GM19099 (cell line): ENCODE measurements around the gene TNRC6A.

Source experiments
- POLR2A ChIP-seq: IDR thresholded peaks from 3 replicates; pipeline ENCODE4 v1.6.1; 2011; ENCODE audit warnings: low read depth; ENCODE audit not compliant: insufficient read length; ENCODE audit errors: extremely low read depth

Gene TNRC6A

DNA sequence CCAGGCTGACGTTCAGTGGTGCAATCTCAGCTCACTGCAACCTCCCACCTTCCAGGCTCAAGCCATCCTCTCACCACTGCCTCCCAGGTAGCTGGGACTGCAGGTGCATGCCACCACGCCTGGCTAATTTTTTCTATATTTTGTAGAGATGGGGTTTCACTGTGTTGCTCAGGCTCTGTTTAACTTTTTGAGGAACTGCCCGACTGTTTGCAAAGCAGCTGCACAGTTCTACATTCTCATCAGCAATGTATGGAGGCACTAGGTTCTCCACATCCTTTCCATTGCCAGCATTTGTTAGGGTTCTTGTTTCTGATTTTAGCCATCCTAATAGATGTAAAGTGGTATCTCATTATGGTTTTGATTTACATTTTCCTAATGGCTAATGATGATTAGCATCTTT is 9.4 kb downstream of the TNRC6A start:
- TF ChIP-seq POLR2A = no peak

DNA sequence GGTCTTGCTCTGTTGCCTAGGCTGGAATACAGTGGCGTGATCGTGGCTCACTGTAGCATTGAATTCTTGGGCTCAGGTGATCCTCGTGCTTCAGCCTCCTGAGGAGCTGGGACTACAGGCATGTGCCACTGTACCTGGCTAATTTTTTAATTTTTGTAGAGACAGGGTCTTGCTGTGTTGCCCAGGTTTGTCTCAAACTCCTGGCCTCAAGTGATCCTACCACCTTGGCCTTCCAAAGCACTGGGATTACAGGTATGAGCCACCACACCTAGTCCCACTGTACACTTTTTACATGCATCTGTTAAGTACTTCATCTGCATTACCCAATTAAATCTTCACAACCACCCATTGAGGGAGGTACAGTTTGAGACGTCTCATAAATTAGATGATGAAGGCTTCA is 12.4 kb downstream of the TNRC6A start:
- no peak for TF ChIP-seq POLR2A

DNA sequence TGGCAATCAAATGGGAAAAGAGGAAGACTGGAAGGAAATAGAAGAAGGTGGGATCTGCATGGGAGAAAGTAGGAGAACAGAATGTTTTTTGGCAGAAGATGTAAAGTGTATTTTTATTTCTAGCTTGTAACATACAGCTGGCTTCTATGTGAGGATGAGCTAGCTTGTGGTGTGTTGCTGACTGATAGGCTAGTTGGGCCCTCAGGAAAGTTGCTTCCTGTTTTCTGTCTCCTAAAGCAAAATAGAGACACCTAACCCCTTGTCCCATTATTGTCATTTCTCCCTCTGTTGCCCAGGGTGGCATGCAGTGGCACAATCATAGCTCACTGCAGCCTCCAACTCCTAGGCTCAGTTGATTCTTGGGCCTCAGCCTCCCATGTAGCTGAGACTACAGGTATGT is 15.9 kb downstream of the TNRC6A start:
- TF ChIP-seq POLR2A = no peak

DNA sequence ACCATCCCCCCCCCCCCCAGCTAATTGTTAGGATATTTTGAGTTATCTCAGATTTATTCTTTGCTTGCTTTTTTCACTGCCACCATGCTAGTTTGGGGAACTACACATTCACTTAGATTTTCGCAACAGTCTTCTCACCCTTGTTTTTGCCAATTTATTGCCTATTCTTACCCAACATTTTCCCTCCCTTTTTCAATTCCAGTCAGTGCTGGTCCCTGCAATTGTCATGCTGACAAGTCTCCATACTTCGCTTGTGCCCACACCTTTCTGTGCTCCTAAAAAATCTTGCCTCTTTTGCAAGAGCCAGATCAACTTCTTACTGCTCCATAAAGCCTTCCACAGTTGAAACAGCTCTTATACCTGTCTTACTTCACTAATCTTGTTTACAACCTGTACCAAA is 16.3 kb downstream of the TNRC6A start:
- no peak for TF ChIP-seq POLR2A

DNA sequence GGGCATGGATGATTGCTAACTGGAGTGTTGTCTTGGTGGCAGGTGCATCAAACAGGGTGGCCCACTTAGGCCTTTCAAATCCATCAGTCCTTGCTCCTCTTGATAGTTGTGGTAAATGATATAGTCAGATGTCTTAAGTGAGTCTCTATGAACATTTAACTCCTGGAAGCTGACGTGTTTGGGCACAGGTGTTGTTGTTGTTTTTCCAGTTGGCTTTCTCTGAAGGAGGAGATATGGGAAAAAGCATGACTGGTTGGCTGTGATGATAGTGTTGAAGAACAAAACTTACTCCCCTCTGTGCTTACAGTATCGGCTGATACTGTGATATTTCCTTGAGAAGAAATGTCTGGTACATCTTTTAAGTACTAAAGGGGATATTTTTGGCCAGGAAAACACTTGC is 18.0 kb downstream of the TNRC6A start:
- TF ChIP-seq POLR2A = no peak

DNA sequence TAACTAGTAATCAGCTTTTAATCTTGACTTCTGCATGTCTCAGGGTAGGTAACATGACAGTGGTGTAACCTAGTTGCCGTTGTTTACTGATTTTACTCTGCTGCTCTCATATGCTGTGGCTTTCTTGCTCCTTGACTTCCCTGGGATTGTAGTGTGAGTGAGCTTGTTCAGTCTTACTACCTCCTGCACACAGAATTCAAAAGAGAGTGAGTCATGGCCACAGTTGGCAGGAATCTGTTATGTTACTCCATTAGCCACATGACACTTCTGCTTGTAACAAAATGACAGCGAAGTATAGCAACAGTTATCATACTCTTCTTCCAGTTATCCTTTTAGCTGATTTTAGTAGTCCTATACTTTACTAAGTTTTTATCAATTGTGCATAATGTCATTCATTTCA is 18.8 kb downstream of the TNRC6A start:
- no peak for TF ChIP-seq POLR2A

DNA sequence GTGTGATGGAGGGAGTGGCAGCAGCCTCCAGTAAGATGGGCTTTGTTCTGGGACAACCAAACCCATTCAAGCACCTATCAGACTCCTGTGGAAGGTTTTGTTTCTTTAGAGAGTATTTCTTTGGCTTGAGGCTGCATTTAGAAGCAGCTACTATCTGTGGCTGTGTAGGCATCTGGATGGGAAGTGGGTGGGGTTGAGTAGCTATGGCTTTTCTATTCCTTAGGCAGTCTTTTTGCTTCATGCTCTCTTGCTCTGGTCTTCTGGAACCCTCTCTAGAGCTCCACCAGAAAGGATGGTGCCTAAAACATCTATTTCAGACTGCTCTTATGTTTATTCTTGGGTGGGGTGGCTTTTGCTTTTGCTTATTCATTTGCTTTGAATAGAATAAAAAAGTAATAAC is 19.9 kb downstream of the TNRC6A start:
- no peak for TF ChIP-seq POLR2A

DNA sequence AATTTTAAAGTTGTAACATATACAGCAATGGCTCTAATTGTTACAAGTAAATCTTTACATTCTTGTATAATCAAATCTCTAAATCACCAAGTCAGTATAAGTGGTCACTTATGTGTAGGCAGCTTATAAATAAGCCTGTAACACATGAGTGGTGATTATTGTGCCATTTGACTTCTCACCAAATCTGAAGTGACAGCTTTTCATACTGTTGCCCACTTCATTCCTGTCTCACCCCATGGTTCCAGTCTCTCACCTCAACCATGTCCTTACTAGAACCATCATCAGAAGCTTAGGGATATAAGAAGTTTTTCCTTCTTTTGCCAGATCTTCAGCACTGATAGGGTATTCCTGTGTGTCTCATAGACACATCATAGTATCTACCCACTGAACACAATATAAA is 23.5 kb downstream of the TNRC6A start:
- TF ChIP-seq POLR2A = no peak

DNA sequence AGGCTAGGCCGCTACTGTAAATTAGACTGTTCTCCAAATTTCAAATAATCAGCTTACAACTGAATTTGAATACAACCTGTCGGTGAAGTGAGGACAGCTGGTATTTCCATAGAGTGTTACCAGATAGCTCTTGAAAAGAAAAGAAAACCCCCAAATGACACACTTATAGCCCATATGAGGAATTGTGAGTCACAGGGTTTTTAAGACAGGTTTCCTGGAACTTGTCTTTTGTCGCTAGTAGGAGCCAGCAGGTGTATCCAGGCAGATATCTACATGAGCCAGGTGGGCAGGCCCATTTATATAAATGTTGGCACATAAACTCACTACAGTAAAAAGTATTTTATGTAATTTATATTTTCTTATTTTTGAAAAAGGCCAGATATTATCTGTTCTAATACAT is 24.0 kb downstream of the TNRC6A start:
- TF ChIP-seq POLR2A = no peak

DNA sequence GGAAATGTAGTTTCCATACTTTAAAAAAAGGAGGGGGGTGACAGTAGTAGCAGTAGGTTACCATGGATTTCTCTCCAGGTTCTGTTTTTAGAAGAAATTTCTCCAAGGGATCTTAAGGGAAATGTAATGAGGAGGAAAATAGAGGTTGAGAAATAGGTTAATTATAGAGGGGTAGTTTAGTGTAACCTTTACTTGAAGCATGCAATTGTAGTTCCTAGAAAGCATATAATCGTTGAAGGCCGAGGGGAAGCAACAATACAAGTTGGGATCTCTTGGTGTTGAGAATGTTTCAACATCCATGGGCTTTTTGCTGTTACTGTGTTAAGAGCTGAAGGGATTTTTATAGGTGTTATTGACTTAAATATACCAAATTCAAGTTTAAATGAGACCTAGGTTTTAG is 25.1 kb downstream of the TNRC6A start:
- TF ChIP-seq POLR2A = no peak

DNA sequence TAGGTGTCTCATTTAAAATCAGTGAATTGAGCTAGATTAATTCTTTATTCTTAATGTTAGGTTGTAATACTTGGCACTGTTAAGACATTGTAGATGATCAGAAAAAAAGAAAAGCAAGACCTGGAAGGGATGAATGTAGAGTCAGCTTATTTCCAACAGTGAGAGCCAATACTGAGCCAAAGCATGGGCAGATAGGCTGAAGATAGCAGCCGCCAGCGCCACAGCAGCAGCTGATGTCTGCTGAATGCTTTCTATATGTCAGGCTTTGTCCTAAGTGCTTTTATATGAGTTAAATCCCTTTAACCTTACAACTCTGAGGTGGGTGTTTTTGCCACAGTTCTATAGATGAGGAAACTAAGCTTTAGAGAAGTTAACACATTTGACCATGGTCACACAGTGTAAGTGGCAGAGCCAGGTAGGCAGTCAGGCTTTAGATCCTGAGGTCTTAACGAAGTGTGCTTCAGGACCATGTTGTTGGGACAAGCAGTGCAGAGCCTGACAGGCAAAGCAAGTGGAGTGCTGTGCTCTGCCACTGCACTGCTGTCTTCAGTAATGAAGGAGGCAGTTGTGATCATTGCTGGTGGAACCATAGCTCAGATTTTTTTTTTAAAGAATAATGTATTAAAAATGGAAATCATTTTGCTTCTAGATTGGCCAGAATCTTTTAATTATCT is 25.9 kb downstream of the TNRC6A start:
- TF ChIP-seq POLR2A = no peak

DNA sequence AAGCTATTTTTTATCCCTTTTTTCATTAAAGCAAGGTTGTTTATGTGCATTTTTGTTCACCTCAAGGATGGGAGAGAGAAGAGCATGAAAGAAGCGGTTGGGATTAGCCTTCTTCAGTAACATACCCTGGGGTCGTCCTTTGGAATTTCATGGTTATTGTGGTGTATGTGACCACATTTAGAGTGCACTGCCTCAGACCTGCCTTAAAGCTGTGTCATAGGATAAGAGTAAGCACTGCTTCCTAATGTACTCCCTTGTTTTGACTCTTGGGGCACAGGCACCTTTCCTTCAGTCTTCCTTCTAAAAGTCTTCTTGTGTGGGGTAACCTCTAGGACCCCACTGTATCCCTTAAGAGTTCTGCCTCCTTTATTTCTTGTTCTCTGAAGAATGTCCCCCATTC is 28.9 kb downstream of the TNRC6A start:
- TF ChIP-seq POLR2A = no peak

DNA sequence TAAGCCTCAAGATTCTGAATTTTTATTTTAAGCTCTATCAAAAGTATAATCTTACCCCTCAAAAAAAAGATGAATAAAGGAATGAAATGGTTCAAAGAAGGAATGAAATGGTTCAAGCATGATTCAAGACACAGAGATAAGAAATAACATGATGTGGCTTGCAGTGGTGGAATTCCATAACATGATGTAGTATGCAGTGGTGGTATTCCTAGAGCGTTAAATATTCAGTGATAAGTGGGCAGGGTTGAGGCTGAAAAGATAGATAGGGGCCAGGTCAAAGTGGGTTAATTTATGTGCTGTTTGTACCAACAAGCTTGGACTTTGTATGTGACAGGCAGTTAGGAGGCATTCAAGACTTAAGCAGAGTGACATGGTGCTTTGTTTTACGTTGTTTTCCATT is 29.6 kb downstream of the TNRC6A start:
- TF ChIP-seq POLR2A = no peak

DNA sequence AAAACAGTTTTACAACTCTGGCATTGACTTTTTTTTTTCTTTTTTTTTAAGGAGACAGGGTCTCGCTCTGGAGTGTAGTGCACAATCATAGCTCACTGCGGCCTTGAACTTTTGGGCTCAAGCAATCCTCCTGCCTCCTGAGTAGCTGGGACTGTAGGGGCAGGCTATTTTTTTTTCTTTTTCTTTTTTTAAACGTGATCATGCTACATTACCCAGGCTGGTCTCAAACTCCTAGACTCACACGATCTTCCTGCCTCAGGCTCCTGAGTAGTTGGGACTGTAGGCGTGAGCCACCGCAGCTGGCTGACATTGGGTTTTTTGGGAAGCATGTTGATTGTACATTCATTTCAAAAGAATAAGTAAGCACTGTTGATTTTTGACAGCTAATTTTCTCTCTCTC is 32.1 kb downstream of the TNRC6A start:
- TF ChIP-seq POLR2A = no peak

DNA sequence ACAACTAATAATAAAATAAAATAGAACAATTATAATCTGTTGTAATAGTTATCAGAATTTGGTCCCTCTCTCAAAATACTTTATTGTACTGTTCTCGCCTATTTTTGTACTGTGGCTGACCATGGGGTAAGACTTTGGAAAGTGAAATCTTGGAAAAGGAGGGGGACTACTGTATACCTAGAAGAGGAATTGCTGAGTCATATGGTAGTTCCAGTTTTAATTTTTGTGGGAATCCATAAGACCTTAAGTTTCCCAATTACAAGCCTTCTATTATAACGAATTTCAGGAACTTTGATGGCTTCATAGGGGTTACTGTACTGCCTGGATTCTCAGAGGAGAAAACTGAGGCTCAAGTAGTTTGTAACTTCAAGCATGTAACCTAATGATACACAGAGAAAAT is 35.5 kb downstream of the TNRC6A start:
- TF ChIP-seq POLR2A = no peak

DNA sequence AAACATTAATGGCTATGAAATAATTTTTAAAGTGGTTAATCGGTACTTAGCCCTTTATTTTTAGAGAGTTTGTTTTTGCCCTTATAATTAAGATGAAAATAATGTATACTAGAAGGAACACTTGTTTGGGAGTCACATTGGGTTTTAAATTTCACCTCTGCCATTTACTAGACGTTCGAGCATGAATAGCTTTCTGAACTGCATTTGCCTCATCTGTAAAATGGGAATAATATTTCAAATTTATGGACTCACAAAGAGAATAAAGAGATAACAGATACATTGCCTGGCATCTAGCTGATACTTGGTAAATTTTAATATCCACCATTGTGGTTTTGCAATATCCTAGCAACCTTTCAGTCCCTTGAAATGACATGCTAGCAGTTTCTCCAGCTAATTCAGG is 36.6 kb downstream of the TNRC6A start:
- no peak for TF ChIP-seq POLR2A

DNA sequence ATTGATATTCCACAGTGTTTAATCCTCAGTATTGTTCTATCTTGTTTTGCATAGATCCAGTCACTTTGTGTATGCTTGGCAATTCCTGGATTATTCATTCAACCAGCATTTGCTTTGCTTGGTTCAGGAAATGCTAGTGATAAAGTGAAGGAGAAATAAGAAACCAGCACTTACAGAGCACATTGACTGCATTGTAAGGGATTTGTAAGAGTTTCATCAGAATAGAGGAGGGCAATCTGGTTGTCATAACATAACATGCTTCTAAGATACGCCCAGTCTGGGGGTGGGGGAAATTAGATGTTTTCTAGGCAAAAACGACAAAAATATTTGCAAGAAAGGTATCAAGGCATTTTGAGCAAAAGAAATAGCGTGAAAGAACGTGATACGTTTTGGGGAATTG is 40.4 kb downstream of the TNRC6A start:
- no peak for TF ChIP-seq POLR2A

DNA sequence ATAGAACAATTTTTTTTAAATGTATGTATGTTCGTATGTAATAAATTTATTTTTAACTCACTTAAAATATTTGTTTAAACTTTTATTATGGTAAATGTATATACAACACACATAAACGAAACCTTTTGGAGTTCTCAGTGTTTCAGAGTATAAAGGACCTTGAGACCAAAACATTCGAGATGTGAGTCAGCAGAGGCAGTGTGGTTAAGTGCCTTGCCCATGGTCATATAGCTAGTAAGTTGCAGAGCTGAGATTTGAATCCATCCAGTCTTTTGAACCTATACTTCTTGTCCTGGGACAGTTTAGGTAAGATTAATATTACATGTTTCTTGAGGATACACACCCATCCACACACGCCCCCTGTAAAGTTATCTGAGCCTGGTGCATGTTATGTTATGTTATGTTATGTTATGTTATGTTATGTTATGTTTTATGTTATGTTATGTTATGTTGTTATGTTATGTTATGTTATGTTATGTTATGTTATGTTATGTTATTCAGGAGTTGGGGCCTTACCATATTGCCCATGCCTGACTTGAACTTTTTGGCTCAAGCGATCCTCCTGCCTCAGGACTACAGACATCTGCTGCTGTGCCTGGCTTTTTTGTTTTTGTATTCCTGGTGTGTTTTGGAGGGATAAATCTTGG is 41.8 kb downstream of the TNRC6A start:
- no peak for TF ChIP-seq POLR2A

DNA sequence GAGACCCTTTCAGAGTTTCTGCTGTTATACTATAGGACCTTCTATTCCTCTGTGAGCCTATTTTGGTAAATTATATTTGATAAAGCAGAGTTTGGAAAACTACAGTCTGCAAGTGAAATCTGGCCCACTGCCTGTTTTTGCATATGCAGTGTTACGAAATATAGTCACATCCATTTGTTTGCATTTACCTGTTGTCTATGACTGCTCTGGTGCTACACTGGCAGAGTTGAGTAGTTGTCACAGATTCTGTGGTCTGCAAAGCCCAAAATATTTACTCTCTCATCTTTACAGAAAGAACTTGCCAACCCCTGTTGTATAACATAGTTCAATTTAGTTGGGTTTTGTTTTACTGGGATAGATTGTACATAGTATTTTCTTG is 42.3 kb downstream of the TNRC6A start:
- no peak for TF ChIP-seq POLR2A
